ENCODE measurements around the gene TSC22D2. TPM values are rescaled to one million over a fixed set of nuclear protein-coding genes. Genes with fewer than 3 reads are reported as not detected.

Gene TSC22D2
- total RNA-seq, 1 donor from 2014 or later, result 68.7 TPM

DNA sequence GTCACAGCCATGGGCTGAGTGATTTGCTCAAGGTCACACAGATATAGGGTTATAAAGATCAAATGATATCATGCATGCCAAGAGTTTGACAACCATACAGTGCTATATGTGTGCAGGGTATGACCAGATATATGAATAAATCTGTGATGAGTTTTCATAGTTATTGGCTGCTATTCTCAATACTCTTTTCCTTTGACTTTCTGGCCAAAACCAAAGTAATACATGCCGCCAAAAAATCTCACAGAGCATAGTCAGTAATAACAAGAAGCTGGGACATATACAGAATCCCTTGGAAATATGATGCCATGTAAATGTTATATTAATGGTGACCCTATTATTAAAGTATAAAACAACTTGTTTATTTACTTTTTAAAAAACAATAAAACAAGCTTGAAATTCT lies 11.6 kb upstream of the TSC22D2 start:
- TF ChIP-seq, protein P1, sequence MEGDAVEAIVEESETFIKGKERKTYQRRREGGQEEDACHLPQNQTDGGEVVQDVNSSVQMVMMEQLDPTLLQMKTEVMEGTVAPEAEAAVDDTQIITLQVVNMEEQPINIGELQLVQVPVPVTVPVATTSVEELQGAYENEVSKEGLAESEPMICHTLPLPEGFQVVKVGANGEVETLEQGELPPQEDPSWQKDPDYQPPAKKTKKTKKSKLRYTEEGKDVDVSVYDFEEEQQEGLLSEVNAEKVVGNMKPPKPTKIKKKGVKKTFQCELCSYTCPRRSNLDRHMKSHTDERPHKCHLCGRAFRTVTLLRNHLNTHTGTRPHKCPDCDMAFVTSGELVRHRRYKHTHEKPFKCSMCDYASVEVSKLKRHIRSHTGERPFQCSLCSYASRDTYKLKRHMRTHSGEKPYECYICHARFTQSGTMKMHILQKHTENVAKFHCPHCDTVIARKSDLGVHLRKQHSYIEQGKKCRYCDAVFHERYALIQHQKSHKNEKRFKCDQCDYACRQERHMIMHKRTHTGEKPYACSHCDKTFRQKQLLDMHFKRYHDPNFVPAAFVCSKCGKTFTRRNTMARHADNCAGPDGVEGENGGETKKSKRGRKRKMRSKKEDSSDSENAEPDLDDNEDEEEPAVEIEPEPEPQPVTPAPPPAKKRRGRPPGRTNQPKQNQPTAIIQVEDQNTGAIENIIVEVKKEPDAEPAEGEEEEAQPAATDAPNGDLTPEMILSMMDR (IDR thresholded peaks at IDR 0.05; ENCODE audit: unreplicated experiment), result no peak
- H3K4me3 Mint-ChIP-seq, result no peak overlapping the region
- H3K9me3 Mint-ChIP-seq, result peaks cover 10% of the 10 kb centered on the region
- peaks cover 2% of the 10 kb centered on the region for H3K36me3 Mint-ChIP-seq
- H3K27ac Mint-ChIP-seq, result no peak overlapping the region
- H3K27me3 Mint-ChIP-seq (ENCODE audit: low read depth), result no peaks in the 10 kb centered on the region
- no peak for DNase-seq (ENCODE audit: low spot score in 2 of 2, unreplicated experiment in 2 of 2)
- peaks cover 26% of the 10 kb centered on the region for H3K4me1 Mint-ChIP-seq

DNA sequence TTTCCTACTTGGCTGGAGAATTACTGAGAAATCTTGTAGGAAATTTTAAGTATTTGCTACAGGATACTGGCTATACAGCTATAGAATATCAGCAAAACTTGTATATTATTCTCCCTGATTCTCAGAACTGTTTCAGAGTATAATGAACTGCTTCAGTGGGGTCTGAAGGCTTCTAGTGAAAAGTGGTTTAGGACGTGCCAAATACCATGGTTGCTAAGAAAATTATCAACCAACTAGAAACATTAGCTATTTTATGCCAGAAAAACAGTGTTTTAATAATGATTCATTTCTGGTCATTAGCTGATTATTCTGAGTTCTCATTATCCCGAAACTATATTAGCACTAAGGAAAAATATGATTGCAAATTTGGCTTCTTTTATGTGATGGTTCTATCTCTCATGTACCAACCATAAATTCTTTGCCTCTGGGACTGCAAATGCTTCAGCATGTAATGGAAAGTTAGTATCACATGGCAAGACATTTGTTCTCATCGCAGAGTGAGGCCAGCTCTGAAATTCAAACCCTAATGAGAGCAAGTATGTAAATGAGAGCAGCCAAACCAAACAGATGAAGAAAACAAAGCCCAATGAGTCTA lies 11.0 kb upstream of the TSC22D2 start:
- TF ChIP-seq, protein P1 (IDR thresholded peaks at IDR 0.05; ENCODE audit: unreplicated experiment), result no peak
- Mint-ChIP-seq H3K9me3 (peaks cover 8% of the 10 kb centered on the region), H3K4me3 (no peak overlapping the region), H3K27me3 (ENCODE audit: low read depth) (no peaks in the 10 kb centered on the region), H3K36me3 (peaks cover 2% of the 10 kb centered on the region), H3K27ac (peak overlapping the region; percentile 25), H3K4me1 (peaks cover 26% of the 10 kb centered on the region)
- no peak for DNase-seq (ENCODE audit: low spot score in 2 of 2, unreplicated experiment in 2 of 2)

DNA sequence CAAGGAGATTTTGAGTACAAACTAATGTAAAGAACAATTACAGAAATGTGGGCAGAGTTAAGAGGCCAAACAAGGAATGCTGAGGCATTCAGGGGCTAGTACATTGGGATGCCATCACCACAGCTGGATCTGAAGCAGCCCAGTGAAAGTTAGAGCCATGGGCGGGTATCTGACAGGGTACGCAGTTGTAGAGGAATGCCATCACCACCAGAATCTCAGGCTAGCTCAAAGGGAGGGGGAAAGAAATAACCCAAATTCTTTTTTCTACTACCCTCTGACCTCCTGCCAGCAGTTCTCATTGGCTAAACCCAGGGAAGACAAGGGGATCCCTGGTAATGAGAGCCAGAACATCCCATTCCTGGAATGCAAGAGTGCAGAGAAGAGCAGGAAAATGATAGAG lies 9.0 kb upstream of the TSC22D2 start:
- Mint-ChIP-seq H3K4me3 (no peak overlapping the region), H3K27me3 (ENCODE audit: low read depth) (no peaks in the 10 kb centered on the region), H3K36me3 (no peaks in the 10 kb centered on the region), H3K9me3 (no peaks in the 10 kb centered on the region), H3K27ac (no peak overlapping the region), H3K4me1 (peaks cover 16% of the 10 kb centered on the region)
- TF ChIP-seq, protein P1 (IDR thresholded peaks at IDR 0.05; ENCODE audit: unreplicated experiment), result no peak
- DNase-seq (ENCODE audit: low spot score in 2 of 2, unreplicated experiment in 2 of 2), result no peak

DNA sequence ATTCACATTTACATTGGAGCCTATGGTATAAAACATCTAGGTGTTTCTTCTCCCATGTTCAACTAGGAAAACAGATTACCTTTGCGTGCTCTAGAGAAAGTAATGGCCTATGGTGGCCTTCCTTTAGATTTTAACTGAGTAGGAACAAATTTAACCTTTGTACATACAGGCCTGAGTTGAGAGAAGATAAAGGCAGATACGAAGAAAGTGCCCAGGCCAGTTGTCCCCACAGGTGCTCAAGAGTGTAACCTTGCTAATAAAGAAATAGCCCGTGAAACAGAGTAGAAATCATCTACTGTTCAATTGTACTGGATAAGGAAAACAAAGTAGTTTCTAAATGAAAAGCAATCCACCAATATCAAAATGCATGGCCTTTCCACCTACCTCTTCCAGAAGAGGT lies 6.8 kb upstream of the TSC22D2 start:
- H3K27ac Mint-ChIP-seq, result no peak overlapping the region
- no peaks in the 10 kb centered on the region for H3K9me3 Mint-ChIP-seq
- H3K27me3 Mint-ChIP-seq (ENCODE audit: low read depth), result no peaks in the 10 kb centered on the region
- H3K36me3 Mint-ChIP-seq, result no peaks in the 10 kb centered on the region
- no peak overlapping the region for H3K4me3 Mint-ChIP-seq
- DNase-seq (ENCODE audit: low spot score in 2 of 2, unreplicated experiment in 2 of 2), result no peak
- TF ChIP-seq, protein P1 (IDR thresholded peaks at IDR 0.05; ENCODE audit: unreplicated experiment), result no peak
- H3K4me1 Mint-ChIP-seq, result peaks cover 11% of the 10 kb centered on the region

DNA sequence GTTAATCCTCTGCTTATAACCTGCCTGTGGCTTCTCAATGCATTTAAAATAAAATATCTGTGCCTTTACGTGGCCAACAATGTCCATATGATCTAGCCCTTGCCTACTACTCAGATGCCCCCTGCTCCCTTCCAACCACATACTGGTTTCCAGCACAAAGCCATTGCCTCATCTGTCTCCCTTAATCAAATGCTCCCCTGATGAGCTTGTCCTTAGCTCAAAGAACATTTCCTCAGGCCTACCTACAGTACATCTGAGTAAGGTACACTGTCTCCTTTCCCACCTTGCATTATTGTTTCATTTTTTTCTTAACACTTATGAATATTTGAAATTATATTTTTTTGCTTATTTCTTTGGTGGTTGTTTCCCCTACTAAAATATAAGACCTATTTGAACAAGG lies 5.9 kb upstream of the TSC22D2 start:
- no peak for DNase-seq (ENCODE audit: low spot score in 2 of 2, unreplicated experiment in 2 of 2)
- Mint-ChIP-seq H3K36me3 (no peaks in the 10 kb centered on the region), H3K27me3 (ENCODE audit: low read depth) (no peaks in the 10 kb centered on the region), H3K4me1 (peaks cover 15% of the 10 kb centered on the region), H3K4me3 (no peak overlapping the region), H3K9me3 (no peaks in the 10 kb centered on the region), H3K27ac (no peak overlapping the region)
- TF ChIP-seq, protein P1 (IDR thresholded peaks at IDR 0.05; ENCODE audit: unreplicated experiment), result no peak

DNA sequence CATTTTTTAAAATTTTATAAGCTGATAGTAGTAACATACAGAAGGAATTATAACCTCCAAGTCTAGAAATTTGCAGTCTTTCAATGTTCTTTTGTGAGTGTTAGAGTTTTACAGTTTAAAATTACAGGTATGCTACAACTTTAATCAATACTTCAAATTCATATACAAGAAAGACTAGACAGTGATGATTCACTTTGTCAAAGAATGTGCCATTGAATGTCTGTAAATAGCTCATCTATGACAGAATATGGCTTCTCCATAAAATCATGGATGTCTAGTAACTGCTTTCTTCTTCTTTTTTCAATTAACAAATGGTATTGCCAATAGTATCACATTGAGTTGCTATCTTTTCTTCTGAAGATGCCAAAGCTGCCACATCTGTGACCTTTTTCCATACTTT lies 4.1 kb upstream of the TSC22D2 start:
- Mint-ChIP-seq H3K4me1 (peaks cover 20% of the 10 kb centered on the region), H3K27ac (no peak overlapping the region), H3K36me3 (no peaks in the 10 kb centered on the region), H3K9me3 (no peaks in the 10 kb centered on the region), H3K27me3 (ENCODE audit: low read depth) (no peaks in the 10 kb centered on the region), H3K4me3 (no peak overlapping the region)
- TF ChIP-seq, protein P1 (IDR thresholded peaks at IDR 0.05; ENCODE audit: unreplicated experiment), result no peak
- no peak for DNase-seq (ENCODE audit: low spot score in 2 of 2, unreplicated experiment in 2 of 2)
